ENCODE data around the gene LCAT.
A peak's percentile ranks its signal among the peaks of the same experiment; 100 is the strongest.
"Not testable (repeated sequence)": the region's sequence is repeated elsewhere in the genome, so short reads cannot be mapped to it uniquely, and the experiment has no call there.

Gene LCAT

GRCh38 chr16:67941469-67942199 is 2.3 kb downstream of the LCAT start:
- H3K4me3 ChIP-seq (ENCODE audit: low read depth, low read length), result no peak overlapping the region
- H3K27ac ChIP-seq, result no peak overlapping the region
- H3K36me3 ChIP-seq, result peaks cover 7% of the 10 kb centered on the region
- H3K9me3 ChIP-seq (ENCODE audit: severe bottlenecking), result no peaks in the 10 kb centered on the region
- no peaks in the 10 kb centered on the region for H3K27me3 ChIP-seq (ENCODE audit: insufficient read depth, low read depth, severe bottlenecking)
- DNase-seq, result no peak
- TF ChIP-seq, protein P1, sequence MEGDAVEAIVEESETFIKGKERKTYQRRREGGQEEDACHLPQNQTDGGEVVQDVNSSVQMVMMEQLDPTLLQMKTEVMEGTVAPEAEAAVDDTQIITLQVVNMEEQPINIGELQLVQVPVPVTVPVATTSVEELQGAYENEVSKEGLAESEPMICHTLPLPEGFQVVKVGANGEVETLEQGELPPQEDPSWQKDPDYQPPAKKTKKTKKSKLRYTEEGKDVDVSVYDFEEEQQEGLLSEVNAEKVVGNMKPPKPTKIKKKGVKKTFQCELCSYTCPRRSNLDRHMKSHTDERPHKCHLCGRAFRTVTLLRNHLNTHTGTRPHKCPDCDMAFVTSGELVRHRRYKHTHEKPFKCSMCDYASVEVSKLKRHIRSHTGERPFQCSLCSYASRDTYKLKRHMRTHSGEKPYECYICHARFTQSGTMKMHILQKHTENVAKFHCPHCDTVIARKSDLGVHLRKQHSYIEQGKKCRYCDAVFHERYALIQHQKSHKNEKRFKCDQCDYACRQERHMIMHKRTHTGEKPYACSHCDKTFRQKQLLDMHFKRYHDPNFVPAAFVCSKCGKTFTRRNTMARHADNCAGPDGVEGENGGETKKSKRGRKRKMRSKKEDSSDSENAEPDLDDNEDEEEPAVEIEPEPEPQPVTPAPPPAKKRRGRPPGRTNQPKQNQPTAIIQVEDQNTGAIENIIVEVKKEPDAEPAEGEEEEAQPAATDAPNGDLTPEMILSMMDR (IDR thresholded peaks at IDR 0.05; ENCODE audit: low read depth, low read length), result no peak

GRCh38 chr16:67940446-67941089 is 3.4 kb downstream of the LCAT start:
- no peak overlapping the region for H3K27ac ChIP-seq
- H3K27me3 ChIP-seq (ENCODE audit: insufficient read depth, low read depth, severe bottlenecking), result no peaks in the 10 kb centered on the region
- no peak overlapping the region for H3K4me3 ChIP-seq (ENCODE audit: low read depth, low read length)
- H3K9me3 ChIP-seq (ENCODE audit: severe bottlenecking), result no peaks in the 10 kb centered on the region
- H3K36me3 ChIP-seq, result peaks cover 7% of the 10 kb centered on the region
- DNase-seq, result no peak
- TF ChIP-seq, protein P1 (IDR thresholded peaks at IDR 0.05; ENCODE audit: low read depth, low read length), result no peak

GRCh38 chr16:67939507-67940445 is 4.1 kb downstream of the LCAT start:
- Histone ChIP-seq H3K27me3 (ENCODE audit: insufficient read depth, low read depth, severe bottlenecking) (no peaks in the 10 kb centered on the region), H3K27ac (no peak overlapping the region), H3K4me3 (ENCODE audit: low read depth, low read length) (no peak overlapping the region), H3K36me3 (peaks cover 7% of the 10 kb centered on the region), H3K9me3 (ENCODE audit: severe bottlenecking) (no peaks in the 10 kb centered on the region)
- no peak for DNase-seq
- TF ChIP-seq, protein P1 (IDR thresholded peaks at IDR 0.05; ENCODE audit: low read depth, low read length), result no peak

- H3K27ac ChIP-seq; H3K36me3 ChIP-seq; H3K4me3 ChIP-seq (ENCODE audit: low read depth, low read length); H3K27me3 ChIP-seq (ENCODE audit: insufficient read depth, low read depth, severe bottlenecking); H3K9me3 ChIP-seq (ENCODE audit: severe bottlenecking); DNase-seq: not testable (repeated sequence)
Measured at GRCh38 chr16:67937713-67938112, 6.2 kb downstream of the LCAT start.

- H3K4me3 ChIP-seq (ENCODE audit: low read depth, low read length), result peak overlapping the region; percentile 91
- no peaks in the 10 kb centered on the region; the same call in 1 of the 2 replicates for H3K36me3 ChIP-seq
- TF ChIP-seq, protein P1 (IDR thresholded peaks at IDR 0.05; ENCODE audit: low read depth, low read length), result no peak
- H3K27me3 ChIP-seq (ENCODE audit: insufficient read depth, low read depth, severe bottlenecking), result no peaks in the 10 kb centered on the region
- DNase-seq, result no peak
- no peaks in the 10 kb centered on the region for H3K9me3 ChIP-seq (ENCODE audit: severe bottlenecking)
- H3K27ac ChIP-seq, result peak overlapping the region; percentile 62
Measured at GRCh38 chr16:67936880-67937605, 6.9 kb downstream of the LCAT start.
